Epithelial cell of esophagus (primary cell): ENCODE measurements around the gene KCNJ16.
A peak's percentile ranks its signal among the peaks of the same experiment; 100 is the strongest.

Experiments used
- DNase-seq: peaks from one replicate; pipeline ENCODE4 v3.0.0; 2010; ENCODE audit warnings: low read depth
- H3K4me3 ChIP-seq: 2 replicates; pipeline ENCODE4 v1.5.1; 2011; ENCODE audit warnings: mild to moderate bottlenecking, low read length, control low read depth
- CTCF ChIP-seq: IDR thresholded peaks from 2 replicates; pipeline ENCODE4 v1.5.1; 2011; ENCODE audit warnings: low read depth, mild to moderate bottlenecking, low read length, control low read depth, inconsistent platforms; ENCODE audit not compliant: insufficient read depth; ENCODE audit errors: missing control alignments

Gene KCNJ16

GRCh38 chr17:70074956-70075355 lies at the start of gene KCNJ16:
Gene KCNJ16 (plus strand): TSS chr17:70075225. CDS start chr17:70132088, 56,863 bp downstream.
- DNase-seq = peak; percentile 49
- no peak within 1 kb of the TSS for H3K4me3 ChIP-seq
- TF ChIP-seq CTCF = no peak

- no peak for TF ChIP-seq CTCF
These were observed 46.6 kb upstream of the KCNJ16 start for GRCh38 chr17:70028397-70028796.

GRCh38 chr17:70028978-70029767 lies 45.9 kb upstream of the KCNJ16 start:
- DNase-seq = no peak
- no peak overlapping the region for H3K4me3 ChIP-seq
- no peak for TF ChIP-seq CTCF

More at GRCh38 chr17:70028397-70028796, 46.6 kb upstream of the KCNJ16 start:
- no peak for DNase-seq
- no peak overlapping the region for H3K4me3 ChIP-seq

- H3K4me3 ChIP-seq = no peak overlapping the region
- TF ChIP-seq CTCF = no peak
- DNase-seq = no peak
These were observed 44.7 kb upstream of the KCNJ16 start for GRCh38 chr17:70030371-70030770.

GRCh38 chr17:70031341-70031740 lies 43.7 kb upstream of the KCNJ16 start:
- TF ChIP-seq CTCF = no peak
- DNase-seq = no peak
- no peak overlapping the region for H3K4me3 ChIP-seq

GRCh38 chr17:70033165-70033564 lies 41.9 kb upstream of the KCNJ16 start:
- TF ChIP-seq CTCF = no peak
- DNase-seq = no peak
- no peak overlapping the region for H3K4me3 ChIP-seq

GRCh38 chr17:70034158-70034557 lies 40.9 kb upstream of the KCNJ16 start:
- no peak overlapping the region for H3K4me3 ChIP-seq
- no peak for TF ChIP-seq CTCF
- DNase-seq = peak; percentile 4
